HCT116 (cell line): ENCODE data around the gene SPON1. TPM values are rescaled to one million over a fixed set of nuclear protein-coding genes. Genes with fewer than 3 reads are reported as not detected.

Source experiments
- ATAC-seq: fragments of 200-7000 bp; cut with Tn5 transposase; 2 replicates; pipeline ENCODE4 v1.9.1; 2020; ENCODE audit warnings: mild to moderate bottlenecking, moderate library complexity
- BruUV-seq: library from RNA; stranded (reverse); fragments of 400-500 nt; replicated peaks from 2 replicates; lab custom pipeline; 2021; lab: Mats Ljungman, UMichigan
- CTCF ChIA-PET: fragments of 300-600 bp; sonication (Branson Sonifier 250); formaldehyde crosslinking; loops from one replicate; lab custom pipeline; 2021; ENCODE audit warnings: antibody characterized with exemption; lab: Charles Lee
- POLR2A ChIA-PET: fragments of 300-600, 350-600 bp; sonication (Branson Sonifier 250); formaldehyde crosslinking; loops from one replicate; lab custom pipeline; 2021; ENCODE audit warnings: antibody characterized with exemption; lab: Charles Lee
- RAD21 ChIA-PET, 2 experiments: fragments of 300-600 bp; sonication (Branson Sonifier 250); formaldehyde crosslinking; loops; one replicate each; lab custom pipeline; 2023; ENCODE audit warnings: low total read pairs in 2 of 2; ENCODE audit not compliant: uncharacterized antibody in 2 of 2, unreplicated experiment in 2 of 2, low non-redundant PET in 1 of 2; lab: Charles Lee
- DNase-seq: peaks from one replicate; pipeline ENCODE4 v3.0.0-alpha.2; 2010; ENCODE audit warnings: low read depth, low spot score
- H2AFZ ChIP-seq: fragments of 200-600 bp; shearing (Covaris generic), sonication (generic); 2 replicates; pipeline ENCODE4 v1.6.1; 2017; ENCODE audit warnings: low read depth, mixed run types, mixed read lengths, antibody characterized with exemption, low read length; ENCODE audit not compliant: poor library complexity, severe bottlenecking
- H3K27ac ChIP-seq: 2 replicates; pipeline ENCODE4 v1.5.1; 2012; ENCODE audit warnings: low read depth, low read length
- H3K27me3 ChIP-seq: fragments of 200-600 bp; sonication (generic); 2 replicates; pipeline ENCODE4 v1.6.1; 2016; ENCODE audit warnings: mixed run types, low read length, mixed read lengths; ENCODE audit not compliant: insufficient read depth
- H3K36me3 ChIP-seq, 2 experiments: fragments of 200-500 bp in 1 of 2; fragments of 200-600 bp in 1 of 2; sonication (Bioruptor generic) in 1 of 2; sonication (generic) in 1 of 2; 2 replicates each; pipeline versions ENCODE4 v1.5.1 to v1.6.1; 2014 to 2016; ENCODE audit warnings: low read length in 2 of 2, inconsistent platforms in 1 of 2, mixed read lengths in 1 of 2, mixed run types in 1 of 2; ENCODE audit not compliant: insufficient read depth in 2 of 2, control insufficient read depth in 1 of 2
- H3K4me1 ChIP-seq, 2 experiments: fragments of 200-600 bp in 1 of 2; sonication (generic) in 1 of 2; 2 replicates each; pipeline versions ENCODE4 v1.5.1 to v1.6.1; 2012 to 2017; ENCODE audit warnings: low read length in 2 of 2, inconsistent platforms in 1 of 2, mild to moderate bottlenecking in 1 of 2, mixed read lengths in 1 of 2, mixed run types in 1 of 2, moderate library complexity in 1 of 2; ENCODE audit not compliant: insufficient read depth in 2 of 2, control insufficient read depth in 1 of 2
- H3K4me2 ChIP-seq: fragments of 200-600 bp; sonication (generic); 2 replicates; pipeline ENCODE4 v1.6.1; 2017; ENCODE audit warnings: mixed run types, low read length, mixed read lengths
- H3K4me3 ChIP-seq, 2 experiments: fragments of 200-600 bp in 1 of 2; sonication (generic) in 1 of 2; replicated peaks in 1 of 2; 2 replicates each; pipeline ENCODE4 v1.5.1; 2011 to 2016; ENCODE audit warnings: low read length in 2 of 2, control low read depth in 1 of 2, low read depth in 1 of 2, mild to moderate bottlenecking in 1 of 2, mixed read lengths in 1 of 2, mixed run types in 1 of 2
- H3K79me2 ChIP-seq: fragments of 200-600 bp; sonication (generic); 2 replicates; pipeline ENCODE4 v1.6.1; 2017; ENCODE audit warnings: mild to moderate bottlenecking, mixed run types, low read length, moderate library complexity, mixed read lengths; ENCODE audit not compliant: insufficient read depth
- H3K9ac ChIP-seq: fragments of 200-600 bp; sonication (generic); 2 replicates; pipeline ENCODE4 v1.6.1; 2016; ENCODE audit warnings: low read length, mixed read lengths
- H3K9me2 ChIP-seq: fragments of 200-600 bp; sonication (generic), shearing (Covaris generic); 2 replicates; pipeline ENCODE4 v1.6.1; 2017; ENCODE audit warnings: mixed run types, mild to moderate bottlenecking, moderate library complexity; ENCODE audit not compliant: insufficient read depth
- H3K9me3 ChIP-seq, 2 experiments: fragments of 200-500 bp in 1 of 2; fragments of 200-600 bp in 1 of 2; sonication (Bioruptor generic) in 1 of 2; sonication (generic) in 1 of 2; 2 replicates each; pipeline ENCODE4 v1.6.1; 2014 to 2017; ENCODE audit warnings: low read length in 2 of 2, mixed read lengths in 2 of 2, inconsistent platforms in 1 of 2, low read depth in 1 of 2, mild to moderate bottlenecking in 1 of 2, mixed run types in 1 of 2, moderate library complexity in 1 of 2; ENCODE audit not compliant: control insufficient read depth in 1 of 2, insufficient read depth in 1 of 2
- H4K20me1 ChIP-seq: fragments of 200-600 bp; sonication (generic), shearing (Covaris generic); 2 replicates; pipeline ENCODE4 v1.6.1; 2017; ENCODE audit warnings: mixed run types, mild to moderate bottlenecking, moderate library complexity; ENCODE audit not compliant: insufficient read depth
- CBX3 ChIP-seq: IDR thresholded peaks from 2 replicates; pipeline ENCODE4 v1.6.1; 2012; ENCODE audit warnings: low read depth
- EGR1 ChIP-seq: IDR thresholded peaks from 2 replicates; pipeline ENCODE4 v1.6.1; 2012; ENCODE audit warnings: low read depth
- EZH2 ChIP-seq: fragments of 200-600 bp; sonication (generic); IDR thresholded peaks from 2 replicates; pipeline ENCODE4 v1.6.1; 2017; ENCODE audit warnings: antibody characterized with exemption, mixed run types
- EZH2phosphoT487 ChIP-seq: fragments of 200-600 bp; IDR thresholded peaks from 2 replicates; pipeline ENCODE4 v1.6.1; 2018; ENCODE audit warnings: antibody characterized with exemption, borderline replicate concordance
- FOSL1 ChIP-seq: IDR thresholded peaks from 2 replicates; pipeline ENCODE4 v1.6.1; 2012; ENCODE audit warnings: low read depth
- JUND ChIP-seq: IDR thresholded peaks from 2 replicates; pipeline ENCODE4 v1.6.1; 2012
- MAX ChIP-seq: IDR thresholded peaks from 2 replicates; pipeline ENCODE4 v1.6.1; 2012
- POLR2A ChIP-seq: IDR thresholded peaks from 2 replicates; pipeline ENCODE4 v1.7.0; 2011; ENCODE audit warnings: borderline replicate concordance; ENCODE audit not compliant: insufficient read depth, insufficient read length; ENCODE audit errors: extremely low read depth
- POLR2AphosphoS5 ChIP-seq: IDR thresholded peaks from 2 replicates; pipeline ENCODE4 v1.6.1; 2011; ENCODE audit warnings: mild to moderate bottlenecking, low read depth, low read length, moderate library complexity
- RAD21 ChIP-seq: IDR thresholded peaks from 2 replicates; pipeline ENCODE4 v1.6.1; 2012; ENCODE audit warnings: low read depth, mild to moderate bottlenecking
- SRF ChIP-seq: IDR thresholded peaks from 2 replicates; pipeline ENCODE4 v1.6.1; 2012; ENCODE audit warnings: low read depth
- TCF7L2 ChIP-seq: IDR thresholded peaks from 2 replicates; pipeline ENCODE4 v1.7.0; 2011; ENCODE audit warnings: borderline replicate concordance, inconsistent platforms; ENCODE audit not compliant: insufficient read depth, insufficient read length; ENCODE audit errors: extremely low read depth
- intact Hi-C: fragments of 100-400 bp; cut with micrococcal nuclease; formaldehyde crosslinking; loops from 2 replicates; pipeline ENCODE4 v1.10.0; 2022
- total RNA-seq: library from RNA; stranded (reverse); gene quantifications from one replicate; pipeline ENCODE4 v1.2.1, GENCODE V29; 2021; ENCODE audit not compliant: unreplicated experiment
- TF ChIP-seq, protein P1 (sequence below): IDR thresholded peaks from 2 replicates; pipeline ENCODE4 v1.6.1; 2012; ENCODE audit warnings: low read depth

The SPON1 gene
- total RNA-seq, 1 experiment from 2014 or later = 0.17 TPM

DNA sequence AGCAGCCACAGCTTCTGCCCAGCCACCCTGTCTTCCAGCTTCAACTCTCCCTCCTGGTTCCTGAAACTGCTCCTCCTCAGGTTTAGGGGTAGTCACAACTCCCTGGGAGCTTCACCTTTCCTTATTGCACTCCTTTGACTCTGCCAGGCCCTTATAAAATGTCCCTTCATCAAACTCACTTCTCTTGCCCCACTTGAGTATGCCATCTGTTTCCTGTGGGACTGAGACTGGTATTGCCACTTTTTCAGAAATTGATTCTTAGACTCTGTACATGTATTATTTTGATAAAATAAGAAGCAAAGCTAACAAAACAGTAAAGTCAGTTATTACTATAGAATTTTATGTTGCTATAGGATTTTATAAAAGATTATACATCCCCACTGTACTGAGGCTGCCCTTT, 134.1 kb downstream of the SPON1 start:
- H3K9me2 ChIP-seq = no peaks in the 10 kb centered on the region
- no peak overlapping the region for H3K4me3 ChIP-seq
- no peaks in the 10 kb centered on the region for H3K36me3 ChIP-seq
- no peaks in the 10 kb centered on the region for H3K79me2 ChIP-seq
- POLR2A ChIA-PET = no interaction called here
- intact Hi-C loops = no loop called here
- H3K9ac ChIP-seq = no peak overlapping the region
- no peak overlapping the region for H2AFZ ChIP-seq
- no peaks in the 10 kb centered on the region for H3K4me1 ChIP-seq
- no peaks in the 10 kb centered on the region for H4K20me1 ChIP-seq
- H3K27me3 ChIP-seq = peaks cover 6% of the 10 kb centered on the region; the same call in 1 of the 2 replicates
- H3K9me3 ChIP-seq = no peaks in the 10 kb centered on the region
- no peak for TF ChIP-seq EZH2phosphoT487
- no peak for TF ChIP-seq JUND
- TF ChIP-seq CBX3 = no peak
- no peak for TF ChIP-seq EGR1
- TF ChIP-seq TCF7L2 = no peak
- no peak for TF ChIP-seq SRF
- TF ChIP-seq RAD21 = no peak
- TF ChIP-seq MAX = no peak
- TF ChIP-seq, protein P1, sequence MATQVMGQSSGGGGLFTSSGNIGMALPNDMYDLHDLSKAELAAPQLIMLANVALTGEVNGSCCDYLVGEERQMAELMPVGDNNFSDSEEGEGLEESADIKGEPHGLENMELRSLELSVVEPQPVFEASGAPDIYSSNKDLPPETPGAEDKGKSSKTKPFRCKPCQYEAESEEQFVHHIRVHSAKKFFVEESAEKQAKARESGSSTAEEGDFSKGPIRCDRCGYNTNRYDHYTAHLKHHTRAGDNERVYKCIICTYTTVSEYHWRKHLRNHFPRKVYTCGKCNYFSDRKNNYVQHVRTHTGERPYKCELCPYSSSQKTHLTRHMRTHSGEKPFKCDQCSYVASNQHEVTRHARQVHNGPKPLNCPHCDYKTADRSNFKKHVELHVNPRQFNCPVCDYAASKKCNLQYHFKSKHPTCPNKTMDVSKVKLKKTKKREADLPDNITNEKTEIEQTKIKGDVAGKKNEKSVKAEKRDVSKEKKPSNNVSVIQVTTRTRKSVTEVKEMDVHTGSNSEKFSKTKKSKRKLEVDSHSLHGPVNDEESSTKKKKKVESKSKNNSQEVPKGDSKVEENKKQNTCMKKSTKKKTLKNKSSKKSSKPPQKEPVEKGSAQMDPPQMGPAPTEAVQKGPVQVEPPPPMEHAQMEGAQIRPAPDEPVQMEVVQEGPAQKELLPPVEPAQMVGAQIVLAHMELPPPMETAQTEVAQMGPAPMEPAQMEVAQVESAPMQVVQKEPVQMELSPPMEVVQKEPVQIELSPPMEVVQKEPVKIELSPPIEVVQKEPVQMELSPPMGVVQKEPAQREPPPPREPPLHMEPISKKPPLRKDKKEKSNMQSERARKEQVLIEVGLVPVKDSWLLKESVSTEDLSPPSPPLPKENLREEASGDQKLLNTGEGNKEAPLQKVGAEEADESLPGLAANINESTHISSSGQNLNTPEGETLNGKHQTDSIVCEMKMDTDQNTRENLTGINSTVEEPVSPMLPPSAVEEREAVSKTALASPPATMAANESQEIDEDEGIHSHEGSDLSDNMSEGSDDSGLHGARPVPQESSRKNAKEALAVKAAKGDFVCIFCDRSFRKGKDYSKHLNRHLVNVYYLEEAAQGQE = no peak
- no peak for TF ChIP-seq POLR2A
- TF ChIP-seq FOSL1 = no peak
- TF ChIP-seq EZH2 = no peak
- TF ChIP-seq POLR2AphosphoS5 = no peak
- TF ChIP-seq, all 23 proteins: peak for 0
- RAD21 ChIA-PET = no interaction called here
- no TSS peak for BruUV-seq
- no peak for ATAC-seq
- Histone ChIP-seq H3K4me2 (no peak overlapping the region), H3K27ac (no peak overlapping the region)
- CTCF ChIA-PET = no interaction called here
- no peak for DNase-seq
